ENCODE measurements around the gene BUD31. TPM values are rescaled to one million over a fixed set of nuclear protein-coding genes. Genes with fewer than 3 reads are reported as not detected.

Gene BUD31
- total RNA-seq, 1 experiment from 2014 or later, result 104 TPM

- no peak overlapping the region for H3K23ac ChIP-seq (ENCODE audit: insufficient read length, low read depth, low read length)
- H4K5ac ChIP-seq (ENCODE audit: insufficient read length, low read depth, low read length), result no peak overlapping the region
- no peak overlapping the region for H3K4ac ChIP-seq (ENCODE audit: low read depth, low read length)
- H2BK20ac ChIP-seq (ENCODE audit: low read depth, low read length, poor library complexity, severe bottlenecking), result no peak overlapping the region
- no peaks in the 10 kb centered on the region for H4K20me1 ChIP-seq (ENCODE audit: control insufficient read depth, insufficient read depth, insufficient read length)
- peak overlapping the region; percentile 83 to 93 for H3K4me3 Mint-ChIP-seq
- no peak overlapping the region for H2BK15ac ChIP-seq (ENCODE audit: low read depth, low read length)
- H3T11ph ChIP-seq (ENCODE audit: low read length), result no peak overlapping the region
- peaks cover 13% of the 10 kb centered on the region for H3K23me2 ChIP-seq (ENCODE audit: insufficient read length, low read depth, low read length, poor library complexity, severe bottlenecking)
- H3K4me1 ChIP-seq (ENCODE audit: insufficient read depth, low read length), result peaks cover 2% of the 10 kb centered on the region; the same call in 1 of the 2 replicates
- peaks cover 13 to 14% of the 10 kb centered on the region in 2 experiments for H3K4me1 Mint-ChIP-seq
- no peaks in the 10 kb centered on the region for H3K27me3 ChIP-seq (ENCODE audit: insufficient read depth, low read length)
- H3K27me3 Mint-ChIP-seq (ENCODE audit: low read depth), result peaks cover 1% of the 10 kb centered on the region; the same call in 1 of the 2 replicates
- H3K56ac ChIP-seq (ENCODE audit: insufficient read length, low read depth, low read length), result no peak overlapping the region
- peak overlapping the region; percentile 37 for H3K9ac ChIP-seq (ENCODE audit: extremely low read depth, insufficient read length, low read length)
- no peak overlapping the region for H2BK12ac ChIP-seq (ENCODE audit: insufficient read length, low read depth, low read length)
- H3K14ac ChIP-seq (ENCODE audit: insufficient read depth, low read length), result peak overlapping the region; percentile 64
- TF ChIP-seq CTCF (conservative IDR thresholded peaks at IDR 0.05), result no peak
- no peaks in the 10 kb centered on the region for H3K79me2 ChIP-seq (ENCODE audit: insufficient read depth, low read length)
- H2BK120ac ChIP-seq (ENCODE audit: low read depth, low read length, poor library complexity, severe bottlenecking), result no peak overlapping the region
- peak overlapping the region; percentile 5 for H3K27ac ChIP-seq (ENCODE audit: insufficient read length, low read depth, low read length)
- no peaks in the 10 kb centered on the region for H3K79me1 ChIP-seq (ENCODE audit: insufficient read depth, low read depth, low read length, poor library complexity, severe bottlenecking)
- H2AK5ac ChIP-seq (ENCODE audit: insufficient read length, low read length), result no peak overlapping the region
- H3K27ac Mint-ChIP-seq, result peak overlapping the region; percentile 98 to 99 (median 98); a peak in 6 of 7 replicates
- no peaks in the 10 kb centered on the region for H3K9me3 ChIP-seq (ENCODE audit: control insufficient read depth, low read depth, low read length)
- peak overlapping the region; percentile 46 for H3K4me2 ChIP-seq (ENCODE audit: insufficient read depth, insufficient read length, low read length)
- peak; percentile 93 for DNase-seq
- H4K91ac ChIP-seq (ENCODE audit: insufficient read length, low read depth, low read length), result no peak overlapping the region
- no peaks in the 10 kb centered on the region for H3K9me3 Mint-ChIP-seq
- peak overlapping the region; percentile 58 for H3K18ac ChIP-seq (ENCODE audit: insufficient read length, low read depth, low read length)
- H2AFZ ChIP-seq (ENCODE audit: low read length), result no peak overlapping the region
- peaks cover 16 to 73% (median 42%) of the 10 kb centered on the region in 3 experiments for H3K36me3 Mint-ChIP-seq (ENCODE audit: insufficient read depth in 1 of 3, low read depth in 3 of 3)
- H4K8ac ChIP-seq (replicated peaks; ENCODE audit: insufficient read length, low read depth, low read length), result no peak overlapping the region
- WGBS (ENCODE audit: extremely low coverage, insufficient read length, low lambda C conversion rate), result no CpG with 5 or more reads among the region's 68 CpGs
- H2BK5ac ChIP-seq (ENCODE audit: insufficient read length, low read length), result no peak overlapping the region
Measured at GRCh38 chr7:99392659-99393354, 16.0 kb upstream of the BUD31 start.

Data from H9 (cell line).